ENCODE data around the gene DEK. TPM values are rescaled to one million over a fixed set of nuclear protein-coding genes. Genes with fewer than 3 reads are reported as not detected.

DEK gene
- total RNA-seq, 2 experiments from 2014 or later: 52.7 to 56.7 TPM

- Mint-ChIP-seq H3K27me3 (no peaks in the 10 kb centered on the region), H3K36me3 (ENCODE audit: low read depth) (peaks cover 68% of the 10 kb centered on the region), H3K4me1 (ENCODE audit: low read depth) (no peaks in the 10 kb centered on the region), H3K9me3 (no peaks in the 10 kb centered on the region), H3K4me3 (no peak overlapping the region), H3K27ac (no peak overlapping the region)
- H3K9me3 ChIP-seq (ENCODE audit: control insufficient read depth in 1 of 2, insufficient read depth in 1 of 2, low read length in 2 of 2): no peaks in the 10 kb centered on the region
- DNase-seq (no peak), ATAC-seq (ENCODE audit: poor library complexity) (no peak)
- no peaks in the 10 kb centered on the region for H3K4me1 ChIP-seq (ENCODE audit: insufficient read depth, low read length)
- H3K27me3 ChIP-seq (ENCODE audit: control insufficient read depth in 1 of 2, insufficient read depth in 2 of 2, low read length in 2 of 2): no peaks in the 10 kb centered on the region
- H3K4me3 ChIP-seq (ENCODE audit: low read length): no peak overlapping the region
- POLR2A ChIA-PET: no interaction called here
- CTCF ChIA-PET: no interaction called here
- intact Hi-C loops (cut with DNase I, micrococcal nuclease): no loop called here
- H3K36me3 ChIP-seq (ENCODE audit: insufficient read depth, low read length): peaks cover 41% of the 10 kb centered on the region
- no peak for TF ChIP-seq CTCF (IDR thresholded peaks at IDR 0.05)
- H3K27ac ChIP-seq (ENCODE audit: low read depth in 1 of 2, low read length in 2 of 2): no peak overlapping the region
Observed at GRCh38 chr6:18203786-18204185, 60.5 kb downstream of the DEK start.

GRCh38 chr6:18192026-18192425 is 72.3 kb downstream of the DEK start:
- Mint-ChIP-seq H3K36me3 (ENCODE audit: low read depth) (peaks cover 67% of the 10 kb centered on the region), H3K4me3 (no peak overlapping the region), H3K9me3 (no peaks in the 10 kb centered on the region), H3K4me1 (ENCODE audit: low read depth) (no peaks in the 10 kb centered on the region), H3K27me3 (no peaks in the 10 kb centered on the region), H3K27ac (no peak overlapping the region)
- TF ChIP-seq CTCF (IDR thresholded peaks at IDR 0.05): no peak
- DNase-seq (no peak), ATAC-seq (ENCODE audit: poor library complexity) (no peak)
- Histone ChIP-seq H3K27ac (ENCODE audit: low read depth in 1 of 2, low read length in 2 of 2) (no peak overlapping the region), H3K4me1 (ENCODE audit: insufficient read depth, low read length) (no peaks in the 10 kb centered on the region), H3K9me3 (ENCODE audit: control insufficient read depth in 1 of 2, insufficient read depth in 1 of 2, low read length in 2 of 2) (no peaks in the 10 kb centered on the region), H3K27me3 (ENCODE audit: control insufficient read depth in 1 of 2, insufficient read depth in 2 of 2, low read length in 2 of 2) (no peaks in the 10 kb centered on the region), H3K4me3 (ENCODE audit: low read length) (no peak overlapping the region), H3K36me3 (ENCODE audit: insufficient read depth, low read length) (peaks cover 23% of the 10 kb centered on the region)
- CTCF ChIA-PET: no interaction called here
- intact Hi-C loops (cut with DNase I, micrococcal nuclease): no loop called here
- POLR2A ChIA-PET: no interaction called here

- intact Hi-C loops (cut with DNase I, micrococcal nuclease): no loop called here
- no peaks in the 10 kb centered on the region for H3K9me3 ChIP-seq (ENCODE audit: control insufficient read depth in 1 of 2, insufficient read depth in 1 of 2, low read length in 2 of 2)
- Mint-ChIP-seq H3K27me3 (no peaks in the 10 kb centered on the region), H3K36me3 (ENCODE audit: low read depth) (peaks cover 67% of the 10 kb centered on the region), H3K4me3 (no peak overlapping the region), H3K9me3 (no peaks in the 10 kb centered on the region), H3K27ac (no peak overlapping the region), H3K4me1 (ENCODE audit: low read depth) (no peaks in the 10 kb centered on the region)
- TF ChIP-seq CTCF (IDR thresholded peaks at IDR 0.05): no peak
- POLR2A ChIA-PET: no interaction called here
- CTCF ChIA-PET: no interaction called here
- no peaks in the 10 kb centered on the region for H3K27me3 ChIP-seq (ENCODE audit: control insufficient read depth in 1 of 2, insufficient read depth in 2 of 2, low read length in 2 of 2)
- no peak for DNase-seq
- no peaks in the 10 kb centered on the region for H3K4me1 ChIP-seq (ENCODE audit: insufficient read depth, low read length)
- H3K36me3 ChIP-seq (ENCODE audit: insufficient read depth, low read length): peaks cover 27% of the 10 kb centered on the region
- H3K27ac ChIP-seq (ENCODE audit: low read depth in 1 of 2, low read length in 2 of 2): no peak overlapping the region
- ATAC-seq (ENCODE audit: poor library complexity): no peak
- no peak overlapping the region for H3K4me3 ChIP-seq (ENCODE audit: low read length)
Observed at GRCh38 chr6:18189196-18189595, 75.1 kb downstream of the DEK start.

All from CD4-positive, alpha-beta T cell (primary cell).